HG03575 (cell line): ENCODE measurements around the gene LY86.
"Not testable (repeated sequence)": the region's sequence is repeated elsewhere in the genome, so short reads cannot be mapped to it uniquely, and the experiment has no call there.

Experiments
- ATAC-seq: cut with Tn5 transposase; IDR thresholded peaks from one replicate; pipeline ENCODE4 v1.9.1; 2021; ENCODE audit not compliant: unreplicated experiment, insufficient number of reproducible peaks, low FRiP score; ENCODE audit errors: extremely low read depth

The LY86 gene

DNA sequence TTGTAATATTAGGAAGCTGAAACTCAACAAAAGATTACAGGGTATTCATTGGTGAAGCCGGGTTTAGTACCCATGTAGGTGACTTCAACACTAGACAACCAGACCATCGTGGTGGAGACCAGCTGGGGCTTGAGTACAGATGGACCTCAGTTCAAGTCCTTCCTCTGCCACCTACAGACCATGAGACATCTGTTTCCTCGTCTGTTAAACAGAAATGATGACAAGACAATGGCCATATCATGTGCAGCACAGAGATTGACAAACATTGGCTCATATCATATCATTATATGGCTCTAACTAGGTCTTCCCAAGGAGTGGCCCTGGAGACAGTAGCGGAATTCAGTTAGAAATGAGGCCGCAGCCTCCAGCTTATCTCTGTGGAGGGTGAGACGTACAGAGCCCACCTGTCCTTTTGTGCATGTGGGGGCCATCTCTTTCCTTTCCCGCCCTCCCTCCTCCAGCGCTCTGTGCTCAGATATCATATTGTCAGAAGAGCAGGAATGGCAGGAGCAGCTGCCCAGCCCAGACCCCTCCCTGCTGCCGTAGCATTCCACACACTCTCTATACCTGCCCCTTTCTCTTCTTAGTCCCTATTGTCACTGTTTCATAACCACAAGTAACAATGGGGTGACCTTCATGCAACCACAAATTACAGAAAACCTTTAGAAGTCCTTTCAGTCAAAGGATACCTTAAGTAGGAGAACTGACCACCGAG is 75.1 kb downstream of the LY86 start:
- ATAC-seq, result no peak

DNA sequence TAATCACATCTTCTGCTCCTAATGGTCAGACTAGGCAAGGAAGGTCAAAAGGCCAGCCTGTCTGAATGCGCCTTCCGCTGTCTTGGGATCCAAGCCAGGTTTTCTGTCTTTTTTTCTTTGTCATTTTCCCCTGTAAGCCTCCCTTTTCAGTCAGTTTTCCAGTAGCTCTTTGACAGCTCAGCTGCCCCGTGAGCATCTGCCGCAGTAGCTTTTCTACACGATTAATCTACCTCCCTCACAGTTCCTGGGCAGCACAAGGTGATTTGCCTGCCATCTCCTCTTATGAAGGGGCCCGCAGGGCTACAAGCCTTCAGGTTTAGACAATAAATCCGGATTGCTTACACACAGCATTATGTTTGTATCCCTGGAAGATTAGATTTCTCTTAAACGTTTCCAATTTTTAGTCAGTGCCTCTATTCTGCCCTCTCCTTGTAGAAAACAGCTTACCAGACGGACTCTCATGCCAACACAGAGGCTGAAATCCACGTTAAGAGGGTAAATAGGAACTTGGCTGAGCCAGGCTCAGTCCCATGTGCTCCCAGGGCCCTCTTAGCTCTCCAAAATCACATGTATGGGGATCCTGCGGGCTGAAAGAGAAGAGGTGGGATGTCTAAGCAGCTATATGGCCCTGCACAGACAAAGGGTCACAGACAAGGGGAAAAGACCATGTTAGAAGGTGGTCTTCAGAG is 77.2 kb downstream of the LY86 start:
- ATAC-seq, result no peak

DNA sequence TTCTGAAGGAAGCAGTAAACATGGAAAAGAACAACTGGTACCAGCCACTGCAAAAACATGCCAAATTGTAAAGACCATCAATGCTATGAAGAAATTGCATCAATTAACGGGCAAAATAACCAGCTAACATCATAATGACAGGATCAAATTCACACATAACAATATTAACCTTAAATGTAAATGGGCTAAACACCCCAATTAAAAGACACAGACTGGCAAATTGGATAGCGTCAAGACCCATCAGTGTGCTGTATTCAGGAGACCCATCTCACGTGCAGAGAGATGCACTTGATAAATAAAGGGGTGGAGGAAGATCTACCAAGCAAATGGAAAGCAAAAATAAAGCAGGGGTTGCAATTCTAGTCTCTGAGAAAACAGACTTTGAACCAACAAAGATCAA is 81.6 kb downstream of the LY86 start:
- ATAC-seq, result not testable (repeated sequence)

DNA sequence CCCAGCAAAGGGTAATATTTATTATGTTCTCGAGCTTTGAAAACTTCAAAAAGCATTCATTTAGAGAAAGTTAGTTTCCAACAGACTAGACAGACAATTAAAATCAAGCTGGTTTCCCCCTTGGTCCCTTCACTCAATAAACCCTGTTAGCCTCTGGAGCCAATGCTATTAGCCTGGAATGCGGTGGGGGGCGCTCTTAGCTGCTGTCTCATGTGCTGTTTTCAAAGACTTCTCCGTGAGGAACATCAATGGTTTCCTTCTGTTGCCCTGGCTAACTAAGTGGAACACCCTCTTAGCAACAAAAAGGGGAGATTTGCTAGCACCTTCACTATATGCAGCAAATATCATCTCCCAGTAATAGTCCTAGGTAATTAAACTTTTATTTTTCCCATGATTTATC is 86.4 kb downstream of the LY86 start:
- no peak for ATAC-seq

DNA sequence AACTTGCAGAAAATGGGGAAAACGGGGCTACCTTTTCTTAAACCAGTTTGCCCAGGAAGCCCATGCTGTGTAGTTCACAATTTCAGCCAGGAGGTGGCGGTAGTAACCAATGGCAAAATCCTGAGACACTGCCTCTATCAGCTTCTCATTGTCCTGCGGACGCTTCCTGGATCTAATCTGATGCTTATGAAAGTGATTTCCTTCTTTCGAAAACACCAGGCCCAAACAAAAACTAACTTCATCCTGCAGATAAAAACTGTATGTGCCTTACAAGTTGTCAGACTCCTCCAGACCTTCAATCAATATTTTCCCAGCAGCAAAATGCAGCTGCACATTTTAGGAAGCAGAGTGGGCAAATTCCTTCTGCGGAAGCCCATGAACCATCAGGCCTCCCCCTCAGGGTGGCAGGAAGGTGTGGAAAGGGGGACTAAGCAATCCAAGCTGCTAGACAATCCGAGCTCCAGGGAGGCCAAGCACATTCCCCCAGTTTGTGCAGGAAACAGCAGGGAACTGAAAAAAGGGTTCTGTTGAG is 88.5 kb downstream of the LY86 start:
- no peak for ATAC-seq

DNA sequence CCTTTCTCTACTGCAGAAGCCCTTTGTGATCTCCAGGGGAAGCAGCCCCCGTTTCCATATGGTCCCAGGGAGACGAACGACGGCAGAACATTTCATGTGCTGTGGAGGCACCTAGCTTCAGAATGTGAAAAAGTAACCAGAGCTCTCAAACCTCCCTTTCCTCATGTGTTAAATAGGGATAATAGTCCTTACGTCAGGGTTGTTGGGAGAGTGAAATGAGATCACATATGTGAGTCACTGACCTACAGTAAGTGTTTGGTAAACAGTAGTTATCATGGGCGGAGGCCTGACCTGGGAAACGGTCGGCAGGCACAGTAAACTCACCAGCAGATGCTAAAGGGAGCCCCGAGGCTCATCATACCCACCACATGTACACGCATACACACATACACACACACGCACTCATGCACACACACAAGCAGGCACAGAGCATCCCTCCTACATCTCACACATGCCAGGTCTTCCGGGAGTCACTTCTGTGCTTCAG is 89.7 kb downstream of the LY86 start:
- ATAC-seq, result no peak

DNA sequence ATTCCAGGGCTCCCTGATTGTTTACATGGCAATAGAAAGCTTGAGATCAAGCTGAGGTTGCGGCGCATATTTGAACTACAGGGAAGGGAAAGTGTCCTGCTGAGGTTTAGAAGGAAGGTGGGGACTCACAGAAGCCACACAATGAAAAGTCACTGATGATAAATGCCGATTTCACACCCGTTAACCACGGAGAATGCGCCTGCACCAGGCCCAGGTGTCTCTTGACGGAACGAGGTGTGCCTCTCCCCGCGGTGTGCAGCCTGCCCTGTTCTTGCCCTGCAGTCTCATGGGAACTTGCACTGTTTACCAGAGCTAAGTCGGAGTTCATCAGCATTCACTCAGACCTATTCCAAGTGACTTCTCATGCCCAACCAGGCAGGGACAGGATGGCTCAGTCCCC is 90.3 kb downstream of the LY86 start:
- no peak for ATAC-seq

DNA sequence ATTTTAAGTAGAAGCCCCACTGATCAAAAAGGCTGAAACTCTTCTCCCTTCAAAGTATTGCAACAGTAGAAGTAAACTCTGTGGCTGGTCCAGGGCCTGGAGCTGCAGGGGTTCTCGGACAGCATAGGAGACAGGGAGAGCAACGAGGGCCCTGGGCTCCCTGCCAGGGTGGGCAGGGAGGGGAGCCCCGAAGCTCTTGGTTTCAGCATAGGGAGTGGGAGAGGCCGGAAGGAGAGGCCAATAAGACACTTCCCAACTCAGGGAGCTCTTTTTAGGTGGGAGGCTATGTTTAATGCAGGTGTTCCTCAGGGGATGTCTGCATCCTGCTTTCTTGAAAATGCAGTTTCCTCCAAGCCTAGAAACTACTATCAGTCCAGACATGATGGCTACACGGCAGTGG is 91.1 kb downstream of the LY86 start:
- ATAC-seq, result no peak

DNA sequence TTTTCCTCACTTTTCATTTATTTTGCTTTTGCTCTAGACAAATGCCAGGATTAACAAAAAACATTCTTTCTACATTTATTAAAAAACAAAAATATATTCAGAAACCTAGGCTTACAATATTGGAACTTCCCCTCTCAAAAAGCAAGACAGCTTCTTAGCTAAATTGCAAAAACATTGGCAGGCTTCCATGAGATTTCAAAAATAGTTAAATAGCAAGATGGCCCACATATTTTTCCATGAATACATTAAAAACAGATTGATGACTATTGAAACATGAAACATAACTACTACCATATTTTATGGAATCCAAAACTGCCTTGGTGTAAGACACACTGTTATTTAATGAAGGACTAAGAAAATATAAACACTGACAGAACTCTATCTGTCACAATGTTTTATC is 92.0 kb downstream of the LY86 start:
- ATAC-seq, result no peak

DNA sequence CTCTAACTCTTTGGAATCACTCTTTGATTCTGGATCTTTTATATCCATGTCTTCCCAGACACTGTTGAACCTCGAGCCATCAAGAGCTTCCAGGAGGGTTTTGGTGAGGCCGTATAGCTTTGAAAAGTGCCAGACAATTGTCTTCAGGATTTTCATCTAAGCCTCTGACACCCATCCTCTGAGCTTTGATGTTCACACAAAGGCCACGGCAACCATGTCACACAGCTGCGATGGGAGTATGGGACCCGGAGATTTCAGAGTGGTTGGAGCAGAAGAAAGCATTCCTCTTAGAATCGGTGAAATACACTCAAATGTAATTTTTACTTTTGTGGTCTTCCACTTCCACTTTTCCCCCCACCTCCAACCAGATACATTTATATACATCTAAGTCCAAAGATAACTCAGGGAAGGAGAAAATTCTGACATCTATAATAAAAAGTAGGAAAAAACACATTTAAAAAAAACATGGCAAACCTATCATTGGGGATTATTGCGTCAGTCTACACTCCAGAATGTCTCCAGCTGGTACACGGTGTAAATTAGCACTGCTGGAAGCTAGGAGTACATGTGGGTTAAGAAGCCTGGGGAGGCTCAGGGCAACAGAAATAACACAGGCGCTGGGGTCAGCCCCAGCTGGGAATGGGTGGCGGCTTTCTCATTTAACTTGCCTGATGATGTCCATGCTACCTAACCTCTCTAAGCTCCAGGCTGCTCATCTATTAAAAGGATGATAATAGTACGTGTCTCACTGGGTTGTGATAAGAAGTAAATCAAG is 92.7 kb downstream of the LY86 start:
- ATAC-seq, result no peak

DNA sequence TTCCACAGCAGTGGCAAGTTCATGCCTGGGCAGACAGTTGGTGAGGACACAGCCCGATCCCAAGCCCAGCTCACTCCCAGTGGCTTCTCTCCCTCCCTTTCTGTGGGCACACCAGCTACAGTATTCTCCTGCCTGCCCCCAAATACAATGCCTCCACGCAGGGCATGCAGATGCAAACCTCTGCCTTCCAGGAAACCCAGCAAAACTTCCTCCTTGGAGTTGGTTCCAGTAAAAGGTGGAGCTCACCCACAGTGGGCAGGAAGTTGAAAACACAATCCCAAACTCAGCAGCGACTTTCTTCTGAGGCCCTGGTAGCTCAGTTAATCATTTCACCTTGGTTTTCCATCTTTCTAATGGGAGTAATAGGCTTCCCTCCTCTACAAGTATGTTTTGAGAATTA is 93.7 kb downstream of the LY86 start:
- no peak for ATAC-seq

DNA sequence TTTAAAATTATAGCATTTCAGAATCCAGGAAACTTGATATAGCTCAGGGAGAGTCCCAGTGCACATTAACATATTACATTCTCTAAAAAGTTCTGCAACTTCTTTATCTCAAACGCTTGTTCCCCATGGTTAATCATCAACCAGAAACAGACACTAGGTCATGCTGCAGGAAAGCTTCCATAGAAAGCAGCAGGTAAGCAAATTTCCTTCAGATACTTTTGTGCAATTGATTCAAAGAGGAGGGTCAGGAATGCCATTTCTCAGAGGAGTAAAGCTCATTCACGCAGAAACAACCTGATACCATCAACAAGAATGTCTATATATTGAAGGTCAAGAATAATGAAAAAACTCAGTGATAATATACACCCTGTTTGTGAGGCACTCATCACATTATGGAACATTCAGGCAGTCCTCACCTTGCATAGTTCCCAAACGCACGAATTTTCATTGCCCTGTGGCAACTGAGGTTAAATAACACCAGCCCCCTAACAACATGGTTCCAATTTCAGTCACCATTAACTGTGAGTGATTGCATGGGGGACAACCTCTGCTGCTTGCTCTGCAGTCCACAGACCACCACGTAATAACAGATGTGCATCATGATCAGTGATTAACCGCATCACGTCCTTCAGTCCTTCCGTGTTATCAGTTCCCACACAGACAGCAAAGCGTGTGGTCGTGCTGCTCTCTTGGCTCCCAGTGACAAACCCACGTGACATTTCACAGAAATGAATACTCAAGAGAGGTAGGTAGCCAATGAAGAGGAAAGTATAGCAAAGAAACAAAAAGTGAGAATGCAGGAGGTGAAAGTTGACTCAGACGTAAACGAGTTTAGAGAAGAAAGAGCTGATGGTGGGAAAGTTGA is 95.7 kb downstream of the LY86 start:
- peak; percentile 70 for ATAC-seq

DNA sequence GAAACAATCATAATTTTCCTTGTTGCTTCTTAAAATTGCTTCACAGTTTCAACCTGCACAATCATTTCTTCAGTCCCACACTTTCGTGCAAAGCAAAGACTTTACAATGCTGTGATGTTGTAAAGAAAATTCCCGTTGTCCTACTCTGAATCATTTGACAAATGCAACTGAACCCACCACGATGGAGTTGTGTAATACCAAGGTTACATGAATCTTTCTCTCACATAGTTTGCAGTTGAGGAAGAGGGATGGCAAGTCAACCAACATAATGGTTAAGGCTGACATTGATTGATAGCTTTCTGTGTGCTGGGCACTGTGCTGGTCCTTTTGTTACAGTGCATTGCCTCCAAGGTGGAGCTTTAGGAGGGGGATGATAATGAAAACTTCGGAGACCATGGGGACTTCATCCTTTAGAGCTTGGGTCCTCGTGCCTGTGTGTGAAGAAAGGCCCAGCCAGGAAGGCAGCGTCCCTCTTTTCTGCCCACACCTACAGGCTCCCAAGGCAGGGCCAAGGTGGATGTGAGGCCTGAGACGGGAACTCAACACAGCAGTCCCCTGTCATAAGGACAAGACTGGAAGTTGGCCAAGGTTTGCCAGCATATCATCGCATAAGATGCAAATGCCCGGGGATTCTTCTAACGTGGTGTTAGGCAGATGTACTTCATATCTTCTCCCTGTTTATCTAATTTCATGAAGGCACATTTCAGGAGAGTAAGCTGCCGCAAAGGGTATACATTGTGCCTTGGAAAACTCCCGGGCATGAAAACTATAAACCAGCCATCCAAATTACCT is 96.9 kb downstream of the LY86 start:
- ATAC-seq, result no peak

DNA sequence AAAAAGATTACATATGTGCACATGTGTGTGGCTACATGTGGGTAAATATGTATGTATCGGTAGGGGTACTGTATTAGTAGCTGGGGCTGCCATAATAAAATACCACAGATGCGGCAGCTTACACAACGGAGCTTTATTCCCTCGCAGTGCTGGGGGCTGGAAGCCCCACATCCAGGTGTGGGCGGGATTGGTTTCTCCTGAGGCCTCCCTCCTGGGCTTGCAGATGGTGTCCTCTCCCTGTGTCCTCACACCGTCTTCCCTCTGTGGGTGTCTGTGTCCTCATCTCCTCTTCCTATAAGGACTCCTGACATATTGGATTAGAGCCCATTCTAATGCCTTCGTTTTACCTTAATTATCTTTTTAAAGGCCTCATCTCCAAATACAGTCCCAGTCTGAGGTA is 97.7 kb downstream of the LY86 start:
- ATAC-seq, result no peak

DNA sequence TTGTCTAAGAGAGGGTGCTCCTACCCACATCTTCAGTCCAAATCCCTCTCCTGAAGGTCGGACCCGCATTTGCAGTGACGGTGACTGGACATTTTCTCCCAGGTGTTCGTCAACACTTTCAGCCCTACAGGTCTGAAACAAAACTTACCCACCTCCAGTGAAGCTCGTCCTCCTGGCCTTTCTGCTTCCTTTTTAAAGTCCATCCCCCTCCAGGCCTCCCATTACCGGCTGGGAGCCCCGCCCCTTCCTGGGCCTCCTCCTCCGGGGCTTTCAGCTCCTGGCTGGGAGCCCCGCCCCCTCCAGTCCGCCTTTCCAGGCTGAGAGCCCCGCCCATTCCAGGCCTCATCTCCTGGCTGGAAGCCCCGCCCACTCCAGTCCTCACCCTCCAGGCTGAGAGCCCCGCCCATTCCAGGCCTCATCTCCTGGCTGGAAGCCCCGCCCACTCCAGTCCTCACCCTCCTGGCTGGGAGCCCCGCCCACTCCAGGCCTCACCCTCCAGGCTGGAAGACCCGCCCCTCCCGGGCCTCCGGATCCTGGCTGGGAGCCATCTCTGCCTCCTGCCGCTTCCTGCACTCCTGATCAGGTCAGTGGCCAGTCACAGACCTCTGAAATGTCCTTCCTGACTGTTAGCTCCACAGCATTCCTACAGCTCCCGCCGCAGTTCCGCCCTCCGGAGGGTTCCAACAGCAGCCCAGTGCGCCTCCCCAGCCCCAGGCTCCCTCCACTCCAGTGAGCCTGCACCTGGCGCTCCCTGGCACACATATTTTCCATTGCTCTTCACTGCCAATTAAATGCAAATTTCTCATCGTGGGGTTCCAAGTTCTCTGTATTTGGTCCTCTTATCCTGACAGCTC is 98.5 kb downstream of the LY86 start:
- no peak for ATAC-seq

DNA sequence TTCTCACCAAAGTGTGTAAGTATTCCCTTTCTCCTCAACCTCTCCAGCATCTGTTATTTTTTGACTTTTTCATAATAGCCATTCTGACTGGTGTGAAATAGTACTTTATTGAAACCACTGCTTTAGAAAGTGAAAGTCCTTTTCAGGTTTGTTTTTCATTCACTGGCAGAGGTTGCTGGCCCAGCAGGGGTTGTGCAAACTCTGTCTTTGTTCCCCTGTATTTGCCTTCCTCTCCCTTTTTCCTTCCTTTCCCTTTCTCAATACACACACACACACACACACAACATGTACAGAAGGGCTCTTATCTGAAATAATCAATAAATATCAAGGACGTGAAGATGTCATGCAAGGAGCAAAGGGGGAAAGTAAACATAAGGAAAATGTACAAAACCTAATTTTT is 99.8 kb downstream of the LY86 start:
- no peak for ATAC-seq

DNA sequence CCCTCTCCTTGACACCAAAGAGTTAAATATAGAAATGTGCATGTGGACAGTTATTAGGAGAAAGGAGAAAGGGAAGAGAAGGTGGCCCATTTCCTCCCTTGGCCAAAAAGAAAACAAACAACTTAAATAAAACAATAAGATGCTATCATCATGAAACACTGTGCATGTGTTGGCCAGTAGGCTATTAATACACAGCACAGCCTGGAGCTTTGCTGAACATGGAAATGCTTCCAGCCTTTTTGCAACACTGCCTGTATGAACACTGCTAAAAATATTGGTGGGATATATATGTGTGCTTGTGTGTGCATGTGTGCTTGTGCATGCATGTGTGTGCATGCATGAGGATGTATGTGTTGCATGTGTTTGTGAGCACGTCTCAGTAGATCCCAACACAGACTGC is 100.4 kb downstream of the LY86 start:
- ATAC-seq, result no peak
